Ishikawa (cell line): ENCODE measurements around the gene ADCY10.

Experiments
- CEBPB ChIP-seq: IDR thresholded peaks from 2 replicates; pipeline ENCODE4 v1.6.1; 2012
- EGR1 ChIP-seq: IDR thresholded peaks from 2 replicates; pipeline ENCODE4 v1.6.1; 2012
- EP300 ChIP-seq: IDR thresholded peaks from 2 replicates; pipeline ENCODE4 v1.6.1; 2012; ENCODE audit warnings: borderline replicate concordance
- NFIC ChIP-seq: IDR thresholded peaks from 2 replicates; pipeline ENCODE4 v1.6.1; 2012
- TAF1 ChIP-seq: IDR thresholded peaks from 2 replicates; pipeline ENCODE4 v1.6.1; 2012; ENCODE audit warnings: low read depth, mild to moderate bottlenecking
- TCF12 ChIP-seq: IDR thresholded peaks from 2 replicates; pipeline ENCODE4 v1.6.1; 2012; ENCODE audit warnings: low read depth
- TF ChIP-seq, protein P1 (sequence below): IDR thresholded peaks from 2 replicates; pipeline ENCODE4 v1.6.1; 2012; ENCODE audit warnings: low read depth, mild to moderate bottlenecking

DNA sequence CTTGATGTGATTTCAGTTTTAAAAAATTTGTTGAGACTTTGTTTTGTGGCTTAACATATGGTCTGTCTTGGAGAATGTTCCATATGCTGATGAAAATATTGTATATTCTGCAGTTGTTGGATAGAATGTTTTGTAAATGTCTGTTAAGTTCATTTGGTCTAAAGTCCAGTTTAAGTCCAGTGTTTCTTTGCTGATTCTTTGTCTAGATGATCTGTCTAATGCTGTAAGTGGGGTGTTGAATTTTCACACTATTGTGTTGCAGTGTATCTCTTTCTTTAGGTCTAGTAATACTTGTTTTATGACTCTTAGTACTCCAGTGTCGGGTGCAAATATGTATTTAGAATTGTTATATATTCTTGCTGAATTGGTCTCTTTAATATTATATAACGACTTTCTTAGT lies 33.8 kb upstream of the ADCY10 start:
- TF ChIP-seq, protein P1, sequence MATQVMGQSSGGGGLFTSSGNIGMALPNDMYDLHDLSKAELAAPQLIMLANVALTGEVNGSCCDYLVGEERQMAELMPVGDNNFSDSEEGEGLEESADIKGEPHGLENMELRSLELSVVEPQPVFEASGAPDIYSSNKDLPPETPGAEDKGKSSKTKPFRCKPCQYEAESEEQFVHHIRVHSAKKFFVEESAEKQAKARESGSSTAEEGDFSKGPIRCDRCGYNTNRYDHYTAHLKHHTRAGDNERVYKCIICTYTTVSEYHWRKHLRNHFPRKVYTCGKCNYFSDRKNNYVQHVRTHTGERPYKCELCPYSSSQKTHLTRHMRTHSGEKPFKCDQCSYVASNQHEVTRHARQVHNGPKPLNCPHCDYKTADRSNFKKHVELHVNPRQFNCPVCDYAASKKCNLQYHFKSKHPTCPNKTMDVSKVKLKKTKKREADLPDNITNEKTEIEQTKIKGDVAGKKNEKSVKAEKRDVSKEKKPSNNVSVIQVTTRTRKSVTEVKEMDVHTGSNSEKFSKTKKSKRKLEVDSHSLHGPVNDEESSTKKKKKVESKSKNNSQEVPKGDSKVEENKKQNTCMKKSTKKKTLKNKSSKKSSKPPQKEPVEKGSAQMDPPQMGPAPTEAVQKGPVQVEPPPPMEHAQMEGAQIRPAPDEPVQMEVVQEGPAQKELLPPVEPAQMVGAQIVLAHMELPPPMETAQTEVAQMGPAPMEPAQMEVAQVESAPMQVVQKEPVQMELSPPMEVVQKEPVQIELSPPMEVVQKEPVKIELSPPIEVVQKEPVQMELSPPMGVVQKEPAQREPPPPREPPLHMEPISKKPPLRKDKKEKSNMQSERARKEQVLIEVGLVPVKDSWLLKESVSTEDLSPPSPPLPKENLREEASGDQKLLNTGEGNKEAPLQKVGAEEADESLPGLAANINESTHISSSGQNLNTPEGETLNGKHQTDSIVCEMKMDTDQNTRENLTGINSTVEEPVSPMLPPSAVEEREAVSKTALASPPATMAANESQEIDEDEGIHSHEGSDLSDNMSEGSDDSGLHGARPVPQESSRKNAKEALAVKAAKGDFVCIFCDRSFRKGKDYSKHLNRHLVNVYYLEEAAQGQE = no peak
- TF ChIP-seq CEBPB = no peak
- TF ChIP-seq TCF12 = no peak
- no peak for TF ChIP-seq EGR1
- no peak for TF ChIP-seq NFIC
- no peak for TF ChIP-seq EP300
- no peak for TF ChIP-seq TAF1
